Left lung (tissue), 10 donors: ENCODE results near the gene TSPAN32. TPM values are rescaled to one million over a fixed set of nuclear protein-coding genes. Genes with fewer than 3 reads are reported as not detected.

Experiments used
- ATAC-seq: fragments of 200-7000 bp; cut with Tn5 transposase; one replicate; pipeline ENCODE4 v1.9.1; 2020; ENCODE audit warnings: moderate library complexity
- DNase-seq, 4 donors: peaks; one replicate each; pipeline ENCODE4 v3.0.0-alpha.2; 2013 to 2020
- H3K27ac ChIP-seq, 2 donors: fragments of 200-600 bp; sonication (generic) in 1 of 2; one replicate each; pipeline versions ENCODE4 v1.5.0 to v1.8.0; 2020 to 2021
- H3K27me3 ChIP-seq, 2 donors: fragments of 200-600 bp; sonication (generic) in 1 of 2; one replicate each; pipeline versions ENCODE4 v1.5.0 to v1.8.0; 2020 to 2021
- H3K36me3 ChIP-seq, 2 donors: fragments of 200-600 bp; sonication (generic) in 1 of 2; one replicate each; pipeline versions ENCODE4 v1.5.0 to v1.8.0; 2020 to 2021
- H3K4me1 ChIP-seq, 2 donors: fragments of 200-600 bp; one replicate each; pipeline ENCODE4 v1.8.0; 2021
- H3K4me3 ChIP-seq, 2 donors: fragments of 200-600 bp; sonication (generic) in 1 of 2; one replicate each; pipeline versions ENCODE4 v1.5.0 to v1.8.0; 2020 to 2021; ENCODE audit warnings: mild to moderate bottlenecking in 1 of 2
- H3K9me3 ChIP-seq, 2 donors: fragments of 200-600 bp; sonication (generic) in 1 of 2; one replicate each; pipeline versions ENCODE4 v1.5.0 to v1.8.0; 2020 to 2021
- intact Hi-C, 2 donors: fragments of 100-400 bp; cut with DNase I; formaldehyde crosslinking; loops; one replicate each; pipeline versions ENCODE4 v1.11.2 to v1.14.2; 2022
- polyA plus RNA-seq, 6 donors: library from polyadenylated mRNA; unstranded; fragments of 120-200 nt; gene quantifications; one replicate each; pipeline ENCODE4 v1.2.1, GENCODE V29; 2013; ENCODE audit not compliant: insufficient read length in 6 of 6
- total RNA-seq, 2 donors: library from RNA; stranded (reverse); fragmentation: NEBNext Ultra II Directional; extraction: Animal tissue kit (Norgen Biotek cat#: 25700); gene quantifications; one replicate each; pipeline ENCODE4 v1.2.1, GENCODE V29; 2021
- TF ChIP-seq, protein P1 (sequence below), 2 donors: fragments of 200-600 bp; sonication (generic) in 1 of 2; IDR thresholded peaks; one replicate each; pipeline versions ENCODE4 v1.5.0 to v1.8.0; 2021; ENCODE audit warnings: antibody characterized with exemption in 2 of 2
- donor health status: DM: no; HTN: yes; CAD: no.
- donor health status: DM: no; HTN: no; CAD: no.

TSPAN32 gene
- total and polyA plus RNA-seq, 8 donors, result 3.7 to 6.3 (median 4.2) TPM

GRCh38 chr11:2267306-2267850, 34.4 kb upstream of the TSPAN32 start:
- intact Hi-C loops, result no loop called here
- H3K4me1 ChIP-seq, result peaks cover 10 to 50% of the 10 kb centered on the region in 2 donors
- H3K36me3 ChIP-seq, result no peaks in the 10 kb centered on the region
- ATAC-seq, result no peak
- no peak overlapping the region for H3K27ac ChIP-seq
- DNase-seq, result peak in 1 of 4 donors; percentile 69
- peaks cover 19 to 46% of the 10 kb centered on the region in 2 donors for H3K27me3 ChIP-seq
- TF ChIP-seq, protein P1, sequence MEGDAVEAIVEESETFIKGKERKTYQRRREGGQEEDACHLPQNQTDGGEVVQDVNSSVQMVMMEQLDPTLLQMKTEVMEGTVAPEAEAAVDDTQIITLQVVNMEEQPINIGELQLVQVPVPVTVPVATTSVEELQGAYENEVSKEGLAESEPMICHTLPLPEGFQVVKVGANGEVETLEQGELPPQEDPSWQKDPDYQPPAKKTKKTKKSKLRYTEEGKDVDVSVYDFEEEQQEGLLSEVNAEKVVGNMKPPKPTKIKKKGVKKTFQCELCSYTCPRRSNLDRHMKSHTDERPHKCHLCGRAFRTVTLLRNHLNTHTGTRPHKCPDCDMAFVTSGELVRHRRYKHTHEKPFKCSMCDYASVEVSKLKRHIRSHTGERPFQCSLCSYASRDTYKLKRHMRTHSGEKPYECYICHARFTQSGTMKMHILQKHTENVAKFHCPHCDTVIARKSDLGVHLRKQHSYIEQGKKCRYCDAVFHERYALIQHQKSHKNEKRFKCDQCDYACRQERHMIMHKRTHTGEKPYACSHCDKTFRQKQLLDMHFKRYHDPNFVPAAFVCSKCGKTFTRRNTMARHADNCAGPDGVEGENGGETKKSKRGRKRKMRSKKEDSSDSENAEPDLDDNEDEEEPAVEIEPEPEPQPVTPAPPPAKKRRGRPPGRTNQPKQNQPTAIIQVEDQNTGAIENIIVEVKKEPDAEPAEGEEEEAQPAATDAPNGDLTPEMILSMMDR (IDR thresholded peaks at IDR 0.05), result no peak
- H3K9me3 ChIP-seq, result no peaks in the 10 kb centered on the region
- H3K4me3 ChIP-seq, result no peak overlapping the region

DNA sequence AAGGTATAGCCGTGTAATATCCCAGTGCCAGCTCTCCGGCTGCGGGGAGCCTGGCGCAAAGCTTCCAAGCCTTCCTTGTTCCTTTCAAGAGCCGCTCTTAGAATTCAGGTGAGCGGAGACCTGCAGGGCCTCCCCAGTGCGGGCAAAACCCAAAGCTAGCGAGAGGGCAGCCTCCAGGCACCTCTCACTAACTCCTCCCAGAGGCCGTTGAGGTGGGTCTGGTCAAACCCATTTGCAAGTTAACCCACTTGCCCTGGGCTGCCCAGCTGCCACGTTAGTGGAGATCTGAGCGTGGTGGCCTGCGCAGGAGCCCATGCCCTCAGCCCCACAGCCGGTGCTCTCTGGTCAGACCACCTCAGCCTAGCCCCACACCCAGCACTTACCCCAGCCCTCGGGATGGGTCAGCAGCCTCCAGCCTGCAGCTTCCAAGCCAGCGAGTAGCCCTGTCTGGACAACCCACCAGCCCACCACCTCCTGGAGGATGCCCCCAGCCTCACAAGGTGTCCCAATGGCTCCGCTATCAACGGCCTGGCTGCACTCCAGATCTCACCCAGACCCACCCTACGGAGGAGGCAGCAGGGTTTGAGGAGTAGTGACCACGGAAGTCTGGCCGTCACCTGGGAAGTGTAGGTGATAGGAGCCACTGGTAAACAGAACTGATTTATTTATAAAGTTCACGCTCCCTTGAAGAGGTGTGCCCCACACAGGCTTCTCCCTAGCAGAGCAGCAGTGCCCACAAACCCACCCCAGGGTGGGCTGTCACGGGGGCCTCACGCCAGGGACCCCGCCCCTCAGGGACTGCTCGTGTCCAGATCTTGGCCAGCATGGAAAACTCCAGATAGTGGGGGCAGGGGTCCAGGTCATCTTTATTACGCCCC, 33.7 kb upstream of the TSPAN32 start:
- H3K36me3 ChIP-seq, result no peaks in the 10 kb centered on the region
- H3K9me3 ChIP-seq, result no peaks in the 10 kb centered on the region
- DNase-seq (peak in 1 of 4 donors; percentile 40), ATAC-seq (no peak)
- intact Hi-C loops, result no loop called here
- peaks cover 19 to 48% of the 10 kb centered on the region in 2 donors for H3K27me3 ChIP-seq
- peaks cover 10 to 50% of the 10 kb centered on the region in 2 donors for H3K4me1 ChIP-seq
- peak overlapping the region in 1 of 2 donors; percentile 52 for H3K4me3 ChIP-seq
- peak overlapping the region in 1 of 2 donors; percentile 88 for H3K27ac ChIP-seq
- TF ChIP-seq, protein P1 (IDR thresholded peaks at IDR 0.05), result no peak

DNA sequence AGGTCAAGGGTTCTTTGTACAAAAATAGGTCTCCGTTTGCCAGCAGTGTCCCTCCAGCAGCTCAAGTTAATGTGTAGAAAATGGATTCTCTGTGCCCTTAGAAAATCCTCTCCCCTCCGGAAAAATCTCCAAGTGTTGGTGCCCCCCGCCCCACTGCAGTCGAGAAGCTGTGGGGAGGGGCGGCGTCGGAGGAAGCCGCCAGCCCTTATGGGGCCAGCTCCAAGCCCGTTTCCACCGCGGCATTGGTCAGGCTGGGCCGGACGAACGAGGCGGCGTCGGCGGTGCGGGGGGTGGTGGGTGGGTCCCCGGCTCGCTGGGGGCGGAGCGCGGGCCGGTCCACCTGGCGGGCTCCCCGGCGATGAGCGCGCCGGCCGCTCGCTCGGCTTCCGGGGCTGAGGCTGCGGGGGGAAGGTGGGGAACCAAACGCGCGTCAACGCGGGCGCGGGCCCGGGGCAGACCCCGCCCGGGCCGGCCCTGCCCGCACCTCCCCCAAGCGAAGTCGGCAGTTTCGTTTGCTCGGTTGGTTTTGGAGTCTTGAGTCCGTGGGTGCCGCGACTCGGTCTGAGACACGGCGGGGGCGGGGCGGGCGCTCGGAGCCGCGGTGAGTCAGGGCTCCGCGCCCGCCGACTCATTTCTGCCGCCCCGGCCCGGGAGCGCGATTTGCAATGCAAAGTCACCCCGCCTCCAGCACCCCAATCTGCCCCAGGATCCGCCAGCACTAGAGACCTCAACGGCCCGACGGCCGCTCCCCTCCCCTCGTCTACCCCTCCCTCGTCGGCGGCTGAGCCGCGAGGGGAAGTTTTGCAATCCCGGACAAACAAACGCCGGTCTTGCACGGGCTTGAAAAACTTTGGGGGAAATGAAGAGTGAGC, 32.8 kb upstream of the TSPAN32 start:
- Histone ChIP-seq H3K27me3 (peaks cover 19 to 48% of the 10 kb centered on the region in 2 donors), H3K4me3 (peak overlapping the region; percentile 29 to 52), H3K4me1 (peaks cover 10 to 50% of the 10 kb centered on the region in 2 donors), H3K27ac (peak overlapping the region in 1 of 2 donors; percentile 88), H3K9me3 (no peaks in the 10 kb centered on the region), H3K36me3 (no peaks in the 10 kb centered on the region)
- DNase-seq (peak; percentile 36 to 93 (median 77)), ATAC-seq (peak; percentile 59)
- TF ChIP-seq, protein P1 (IDR thresholded peaks at IDR 0.05), result no peak
- intact Hi-C loops, result no loop called here

DNA sequence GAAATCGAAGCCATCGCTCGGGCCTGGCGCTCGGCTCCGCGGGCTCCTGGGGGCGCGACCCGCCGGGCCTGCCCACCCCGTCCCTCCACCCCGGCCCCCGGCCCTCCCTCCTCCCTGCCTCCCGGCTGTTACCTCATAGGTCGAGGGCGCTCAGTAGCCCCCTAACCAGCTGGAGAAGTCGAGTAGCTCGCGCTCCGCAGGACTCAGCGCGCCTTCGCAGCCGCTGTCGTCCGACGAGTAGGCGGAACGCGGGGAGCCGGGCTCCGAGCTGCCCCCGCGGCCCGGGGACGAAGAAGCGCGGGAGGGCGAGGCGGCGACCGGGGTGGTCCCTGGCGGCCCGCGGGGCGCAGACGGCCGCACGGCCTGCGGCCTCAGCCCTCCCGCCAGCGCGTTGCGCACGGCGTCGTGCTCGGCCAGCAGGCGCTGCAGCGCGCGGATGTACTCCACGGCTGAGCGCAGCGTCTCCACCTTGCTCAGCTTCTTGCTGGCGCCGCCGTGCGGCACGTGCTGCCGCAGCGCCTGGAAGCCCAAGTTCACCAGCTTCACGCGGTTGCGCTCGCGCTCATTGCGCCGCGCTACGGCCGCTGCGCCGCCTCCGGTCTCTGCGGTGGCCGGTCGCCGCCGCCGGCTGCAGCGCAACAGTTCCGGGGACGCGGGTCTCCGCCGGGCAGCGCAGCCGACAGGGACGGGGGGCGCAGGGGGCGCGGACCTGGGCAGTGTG, 32.1 kb upstream of the TSPAN32 start:
- peak; percentile 53 for ATAC-seq
- Histone ChIP-seq H3K27me3 (peaks cover 19 to 48% of the 10 kb centered on the region in 2 donors), H3K4me3 (peak overlapping the region; percentile 29 to 52), H3K4me1 (peaks cover 10 to 49% of the 10 kb centered on the region in 2 donors), H3K9me3 (no peaks in the 10 kb centered on the region), H3K36me3 (no peaks in the 10 kb centered on the region), H3K27ac (peak overlapping the region in 1 of 2 donors; percentile 88)
- DNase-seq, result peak; percentile 52 to 89 (median 72)
- TF ChIP-seq, protein P1 (IDR thresholded peaks at IDR 0.05), result peak in 1 of 2 donors; percentile 15
- intact Hi-C loops, result no loop called here
